GM21717 (cell line): Measurements from ENCODE around the gene MYO10.
"Not testable (repeated sequence)": the region's sequence is repeated elsewhere in the genome, so short reads cannot be mapped to it uniquely, and the experiment has no call there.

Source experiments
- ATAC-seq: cut with Tn5 transposase; IDR thresholded peaks from one replicate; pipeline ENCODE4 v1.9.1; 2021; ENCODE audit warnings: mild to moderate bottlenecking, moderate library complexity; ENCODE audit not compliant: unreplicated experiment

Gene MYO10

GRCh38 chr5:16681876-16682275 lies 254.2 kb downstream of the MYO10 start:
- ATAC-seq: no peak

- ATAC-seq: no peak
Measured at GRCh38 chr5:16679863-16680262, 256.2 kb downstream of the MYO10 start.

GRCh38 chr5:16679190-16679589 lies 256.9 kb downstream of the MYO10 start:
- no peak for ATAC-seq

GRCh38 chr5:16675806-16676205 lies 260.3 kb downstream of the MYO10 start:
- no peak for ATAC-seq

GRCh38 chr5:16674750-16675149 lies 261.3 kb downstream of the MYO10 start:
- no peak for ATAC-seq

- no peak for ATAC-seq
Measured at GRCh38 chr5:16673241-16674201, 262.6 kb downstream of the MYO10 start.

GRCh38 chr5:16671208-16671607 lies 264.9 kb downstream of the MYO10 start:
- no peak for ATAC-seq

GRCh38 chr5:16669776-16670175 lies 266.3 kb downstream of the MYO10 start:
- ATAC-seq: no peak

- ATAC-seq: no peak
Measured at GRCh38 chr5:16668631-16669030, 267.5 kb downstream of the MYO10 start.

- no peak for ATAC-seq
Measured at GRCh38 chr5:16668194-16668593, 267.9 kb downstream of the MYO10 start.

GRCh38 chr5:16666883-16667398 lies 269.1 kb downstream of the MYO10 start:
- ATAC-seq: no peak

GRCh38 chr5:16666130-16666882 lies 269.8 kb downstream of the MYO10 start:
- no peak for ATAC-seq

- ATAC-seq: no peak
Measured at GRCh38 chr5:16665601-16666000, 270.5 kb downstream of the MYO10 start.

- ATAC-seq: no peak
Measured at GRCh38 chr5:16664368-16664767, 271.7 kb downstream of the MYO10 start.

- ATAC-seq: no peak
Measured at GRCh38 chr5:16663840-16664239, 272.2 kb downstream of the MYO10 start.

- no peak for ATAC-seq
Measured at GRCh38 chr5:16661713-16662112, 274.4 kb downstream of the MYO10 start.

- ATAC-seq: no peak
Measured at GRCh38 chr5:16660982-16661381, 275.1 kb downstream of the MYO10 start.

- no peak for ATAC-seq
Measured at GRCh38 chr5:16659536-16659935, 276.6 kb downstream of the MYO10 start.

- ATAC-seq: no peak
Measured at GRCh38 chr5:16656561-16657191, 279.4 kb downstream of the MYO10 start.

- ATAC-seq: no peak
Measured at GRCh38 chr5:16654647-16655334, 281.3 kb downstream of the MYO10 start.

GRCh38 chr5:16648739-16649138 lies 287.3 kb downstream of the MYO10 start:
- not testable (repeated sequence) for ATAC-seq
